ENCODE results near the gene ASNSD1. TPM values are rescaled to one million over a fixed set of nuclear protein-coding genes. Genes with fewer than 3 reads are reported as not detected.

The ASNSD1 gene
- total and polyA plus RNA-seq, 2 experiments from 2014 or later: 38.4 to 49.7 TPM

GRCh38 chr2:189613650-189614420 is 47.4 kb upstream of the ASNSD1 start:
- peak overlapping the region; percentile 67; the same call in 1 of the 2 replicates for H2AFZ ChIP-seq
- Mint-ChIP-seq H3K27me3 (ENCODE audit: insufficient read depth, low read depth, poor library complexity) (no peaks in the 10 kb centered on the region), H3K4me3 (no peak overlapping the region), H3K4me1 (peaks cover 5% of the 10 kb centered on the region; the same call in 1 of the 3 replicates), H3K36me3 (ENCODE audit: low read depth) (no peaks in the 10 kb centered on the region), H3K9me3 (no peaks in the 10 kb centered on the region), H3K27ac (no peak overlapping the region)
- no peak overlapping the region for H3K4me2 ChIP-seq
- H3K27me3 ChIP-seq (ENCODE audit: insufficient read depth): no peaks in the 10 kb centered on the region
- no peaks in the 10 kb centered on the region for H3K79me2 ChIP-seq (replicated peaks; ENCODE audit: insufficient read depth)
- H3F3A ChIP-seq (replicated peaks; ENCODE audit: low read depth): no peaks in the 10 kb centered on the region
- H4K20me1 ChIP-seq (replicated peaks; ENCODE audit: insufficient read depth): no peaks in the 10 kb centered on the region
- H3K36me3 ChIP-seq (ENCODE audit: insufficient read depth): no peaks in the 10 kb centered on the region
- no peak overlapping the region for H3K4me3 ChIP-seq
- TF ChIP-seq ZNF462 (CRISPR knock-in tag; IDR thresholded peaks at IDR 0.05): no peak
- no peak for TF ChIP-seq STAT1 (IDR thresholded peaks at IDR 0.05; ENCODE audit: unreplicated experiment)
- TF ChIP-seq ETS1 (IDR thresholded peaks at IDR 0.05): no peak
- no peak overlapping the region for H3K27ac ChIP-seq (ENCODE audit: low read depth)
- no peaks in the 10 kb centered on the region for H3K9me2 ChIP-seq (ENCODE audit: insufficient read depth)
- ATAC-seq (no peak), DNase-seq (ENCODE audit: low spot score) (no peak)
- no peaks in the 10 kb centered on the region for H3K4me1 ChIP-seq (ENCODE audit: insufficient read depth)

- TF ChIP-seq STAT1 (IDR thresholded peaks at IDR 0.05; ENCODE audit: unreplicated experiment): no peak
- TF ChIP-seq ZNF114 (CRISPR knock-in tag; IDR thresholded peaks at IDR 0.05): no peak
- no peaks in the 10 kb centered on the region for H3K27me3 Mint-ChIP-seq (ENCODE audit: insufficient read depth, low read depth, poor library complexity)
Observed at GRCh38 chr2:189614585-189614984, 46.7 kb upstream of the ASNSD1 start.

More at GRCh38 chr2:189614585-189614984, 46.7 kb upstream of the ASNSD1 start:
- Mint-ChIP-seq H3K9me3 (no peaks in the 10 kb centered on the region), H3K4me3 (no peak overlapping the region), H3K36me3 (ENCODE audit: low read depth) (no peaks in the 10 kb centered on the region), H3K4me1 (peaks cover 5% of the 10 kb centered on the region; the same call in 1 of the 3 replicates), H3K27ac (no peak overlapping the region)
- Histone ChIP-seq H3K79me2 (replicated peaks; ENCODE audit: insufficient read depth) (no peaks in the 10 kb centered on the region), H3K4me1 (ENCODE audit: insufficient read depth) (no peaks in the 10 kb centered on the region), H2AFZ (0 out of 2 replicates have a peak overlapping the region, but pooled peaks have one; percentile 43), H4K20me1 (replicated peaks; ENCODE audit: insufficient read depth) (no peaks in the 10 kb centered on the region), H3F3A (replicated peaks; ENCODE audit: low read depth) (no peaks in the 10 kb centered on the region), H3K4me3 (no peak overlapping the region), H3K36me3 (ENCODE audit: insufficient read depth) (no peaks in the 10 kb centered on the region), H3K4me2 (no peak overlapping the region), H3K27me3 (ENCODE audit: insufficient read depth) (no peaks in the 10 kb centered on the region), H3K27ac (ENCODE audit: low read depth) (no peak overlapping the region), H3K9me2 (ENCODE audit: insufficient read depth) (no peaks in the 10 kb centered on the region)
- ATAC-seq (no peak), DNase-seq (ENCODE audit: low spot score) (no peak)

All from GM23338 (cell line).